ENCODE measurements around the gene NMRK2.
A peak's percentile ranks its signal among the peaks of the same experiment; 100 is the strongest.
"Not testable (repeated sequence)": the region's sequence is repeated elsewhere in the genome, so short reads cannot be mapped to it uniquely, and the experiment has no call there.

NMRK2 gene

DNA sequence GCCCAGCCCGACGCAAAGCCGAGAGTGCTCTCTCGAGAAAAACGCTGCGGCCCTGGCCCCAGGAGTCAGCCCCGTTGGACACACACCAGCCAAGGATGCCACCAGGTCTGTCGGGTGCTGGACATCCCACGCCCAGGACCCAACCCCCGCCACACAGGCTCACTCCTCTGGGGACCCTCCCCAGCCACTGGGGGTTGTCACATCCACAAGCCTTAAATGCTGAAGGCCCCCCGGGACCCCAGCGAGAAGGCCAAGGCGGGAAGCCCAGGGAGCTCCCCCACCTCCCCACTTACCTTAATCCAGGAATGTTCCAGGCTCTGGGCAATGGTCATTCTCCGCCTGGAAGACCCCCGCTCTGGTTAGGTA lies 26.9 kb downstream of the NMRK2 start:
- intact Hi-C loops (cut with DNase I), result no loop called here
- no peak for DNase-seq

GRCh38 chr19:3961007-3961406 lies 28.1 kb downstream of the NMRK2 start:
- DNase-seq, result peak in 7 of 42 donors; percentile 16 to 49 (median 33)
- intact Hi-C loops (cut with DNase I), result no loop called here

GRCh38 chr19:3963458-3964255 lies 30.8 kb downstream of the NMRK2 start:
- intact Hi-C loops (cut with DNase I), result no loop called here

GRCh38 chr19:3964256-3965194 lies 31.7 kb downstream of the NMRK2 start:
- DNase-seq, result no peak
- intact Hi-C loops (cut with DNase I), result no loop called here

More at GRCh38 chr19:3963458-3964255, 30.8 kb downstream of the NMRK2 start:
- DNase-seq, result no peak

DNA sequence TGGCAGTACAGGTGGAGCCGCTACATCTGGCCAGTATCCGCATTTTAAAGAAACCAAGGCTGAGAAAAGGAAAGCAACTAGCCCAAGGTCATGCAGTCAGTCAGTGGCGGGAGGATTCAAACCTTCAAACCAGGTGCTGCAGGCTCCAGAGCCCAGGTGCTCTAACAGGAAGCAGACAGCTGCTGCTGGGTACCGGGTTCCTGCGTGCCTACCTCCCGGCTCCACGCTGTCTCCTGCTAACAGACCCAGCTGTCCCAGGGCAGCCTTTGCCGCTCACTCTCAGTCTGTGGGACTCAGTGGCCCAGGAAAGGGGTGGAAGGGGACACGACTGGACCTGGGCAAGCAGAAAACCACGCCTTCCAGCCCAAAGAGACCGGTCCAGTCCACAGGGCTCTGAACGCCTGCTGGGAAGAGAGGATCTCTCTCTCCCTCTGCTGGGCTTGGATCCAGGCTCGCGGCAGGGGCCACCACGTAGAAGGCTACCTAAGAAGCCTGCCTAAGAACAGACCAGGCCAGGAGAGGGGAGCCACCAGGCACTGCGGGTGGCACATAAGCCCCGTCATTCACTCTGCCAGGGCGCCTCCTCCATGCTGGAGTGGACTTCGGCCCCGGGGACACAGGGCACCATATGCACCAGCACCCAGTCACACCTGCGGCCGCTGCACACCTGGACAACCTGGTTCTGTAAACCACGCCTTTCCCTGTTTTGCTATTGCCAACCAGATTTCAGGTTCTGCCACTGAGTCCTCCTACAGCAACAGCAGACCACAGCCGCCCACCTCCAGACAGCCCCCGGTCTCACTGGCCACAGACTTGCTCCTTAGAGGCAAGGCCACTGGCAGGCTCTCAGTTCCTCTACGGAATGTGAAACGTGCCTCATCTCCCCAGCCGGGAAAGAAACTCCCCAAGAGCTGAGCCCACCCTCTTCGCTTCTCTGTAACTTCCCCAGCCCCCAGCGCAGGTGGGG lies 33.5 kb downstream of the NMRK2 start:
- DNase-seq, result no peak
- intact Hi-C loops (cut with DNase I), result no loop called here

GRCh38 chr19:3967983-3968382 lies 35.1 kb downstream of the NMRK2 start:
- intact Hi-C loops (cut with DNase I); DNase-seq: not testable (repeated sequence)

DNA sequence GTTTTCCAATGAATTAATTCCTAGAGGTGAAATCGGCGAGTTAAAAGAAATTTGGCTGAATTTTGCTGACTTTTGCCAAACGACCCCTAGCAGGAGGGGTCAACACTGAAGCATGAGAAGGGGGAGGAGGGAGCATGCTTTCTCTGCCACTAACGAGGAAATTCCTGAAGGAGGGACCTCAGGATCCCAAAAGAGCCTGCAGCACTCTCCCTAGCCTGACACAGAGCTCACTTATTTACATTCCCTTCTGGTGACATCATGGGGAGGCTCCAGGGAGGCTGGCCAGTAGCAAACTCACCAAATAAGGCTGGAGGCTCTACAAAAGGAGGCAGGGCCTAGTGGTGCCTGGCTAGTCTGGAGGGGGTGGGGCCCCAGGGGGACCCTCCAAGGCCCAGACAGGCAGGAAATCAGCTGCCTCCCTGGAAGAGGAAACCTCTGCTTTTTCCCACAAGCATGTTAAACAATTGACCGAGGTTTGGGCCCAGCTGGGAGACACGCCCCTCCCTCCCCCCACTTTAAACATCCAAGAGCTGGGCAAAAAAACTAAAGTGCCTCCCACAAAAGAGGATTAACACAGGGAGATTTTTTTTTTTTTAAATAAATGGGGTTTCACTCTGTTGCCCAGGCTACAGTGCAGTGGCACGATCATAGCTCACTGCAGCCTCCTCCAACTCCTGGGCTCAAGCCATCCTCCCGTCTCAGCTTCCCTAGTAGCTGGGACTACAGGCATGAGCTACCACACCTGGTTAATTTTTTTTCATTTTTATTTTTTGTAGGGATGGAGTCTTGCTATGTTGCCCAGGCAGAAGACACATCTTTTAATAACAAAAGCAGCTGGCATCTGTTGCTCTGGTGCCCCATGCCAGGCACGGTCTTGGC lies 35.9 kb downstream of the NMRK2 start:
- intact Hi-C loops (cut with DNase I), result no loop called here
- DNase-seq, result peak in 1 of 42 donors; percentile 43

GRCh38 chr19:3969435-3970312 lies 36.8 kb downstream of the NMRK2 start:
- peak in 2 of 42 donors; percentile 34 to 47 for DNase-seq
- intact Hi-C loops (cut with DNase I), result loop anchor here (10.0 kb wide), 1 partner anchor 205 kb away; the partner anchor contains the start of genes APBA3 and MRPL54

DNA sequence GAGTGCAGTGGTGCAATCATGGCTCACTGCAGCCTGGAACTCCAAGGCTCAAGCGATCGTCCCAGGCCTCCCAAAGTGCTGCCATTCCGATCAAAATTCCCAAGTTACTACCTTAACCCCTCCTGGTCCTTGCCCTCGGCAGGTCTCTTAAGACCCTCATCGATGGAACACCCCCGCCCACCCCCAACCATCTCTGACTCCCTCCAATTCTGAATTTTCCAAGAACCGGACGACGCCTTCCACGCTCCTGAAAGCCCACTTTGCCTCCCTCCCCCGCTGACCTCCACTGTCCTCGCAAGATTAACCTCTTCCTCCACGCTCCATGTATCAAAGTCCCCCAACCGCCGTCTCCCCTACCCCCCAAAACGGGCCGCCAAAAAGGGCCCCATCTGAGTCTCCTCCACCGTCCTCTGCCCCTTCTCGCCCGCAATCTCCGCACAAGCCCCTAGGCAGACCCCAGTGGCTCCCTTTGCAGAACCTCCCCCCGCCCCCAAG lies 37.5 kb downstream of the NMRK2 start:
- intact Hi-C loops (cut with DNase I), result loop anchor here (10.0 kb wide), 1 partner anchor 206 kb away; the partner anchor contains the start of genes APBA3 and MRPL54
- DNase-seq, result no peak

GRCh38 chr19:3970808-3971598 lies 38.1 kb downstream of the NMRK2 start, which contains the start of gene DAPK3:
Gene DAPK3 (minus strand): TSS chr19:3971099. CDS start chr19:3969735, 1,364 bp downstream.
- intact Hi-C loops (cut with DNase I), result loop anchor here (10.0 kb wide), 1 partner anchor 206 kb away; the partner anchor contains the start of genes APBA3 and MRPL54
- peak; percentile 96 to 99 (median 98) for DNase-seq

DNA sequence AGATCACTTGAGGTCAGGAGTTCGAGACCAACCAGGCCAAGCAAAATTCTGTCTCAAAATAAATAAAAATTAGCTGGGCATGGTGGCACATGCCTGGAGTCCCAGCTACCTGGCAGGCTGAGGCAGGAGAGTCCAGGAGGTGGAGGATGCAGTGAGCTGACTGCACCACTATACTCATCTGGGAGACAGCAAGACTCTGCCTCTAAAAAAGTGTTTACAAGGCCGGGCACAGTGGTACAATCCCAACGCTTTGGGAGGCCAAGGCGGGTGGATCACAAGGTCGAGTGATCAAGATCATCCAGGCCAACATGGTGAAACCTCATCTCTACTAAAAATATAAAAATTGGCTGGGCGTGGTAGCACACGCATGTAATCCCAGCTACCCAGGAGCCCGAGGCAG lies 42.3 kb downstream of the NMRK2 start:
- DNase-seq, result peak in 1 of 42 donors; percentile 37
- intact Hi-C loops (cut with DNase I), result loop anchor here (10.0 kb wide), 1 partner anchor 210 kb away; the partner anchor contains the start of genes APBA3 and MRPL54

GRCh38 chr19:3975637-3976087 lies 42.8 kb downstream of the NMRK2 start:
- DNase-seq, result no peak
- intact Hi-C loops (cut with DNase I), result loop anchor here (10.0 kb wide), 1 partner anchor 211 kb away; the partner anchor contains the start of genes APBA3 and MRPL54

GRCh38 chr19:3976495-3977241 lies 43.8 kb downstream of the NMRK2 start:
- intact Hi-C loops (cut with DNase I), result loop anchor here (10.0 kb wide), 1 partner anchor 212 kb away; the partner anchor contains the start of genes APBA3 and MRPL54
- peak in 3 of 42 donors; percentile 38 to 68 (median 54) for DNase-seq

Measured in head of caudate nucleus (tissue), 42 donors.